IMR-90 (cell line): ENCODE measurements around the gene HBD. TPM values are rescaled to one million over a fixed set of nuclear protein-coding genes. Genes with fewer than 3 reads are reported as not detected.

Experiments used
- ATAC-seq: fragments of 200-7000 bp; cut with Tn5 transposase; 2 replicates; pipeline ENCODE4 v1.9.1; 2020; ENCODE audit warnings: low read depth, mild to moderate bottlenecking, moderate library complexity
- BruUV-seq: library from RNA; stranded (reverse); fragments of 400-500 nt; replicated peaks from 2 replicates; lab custom pipeline; 2021; lab: Mats Ljungman, UMichigan
- CTCF ChIA-PET: fragments of 300-600 bp; formaldehyde crosslinking; extraction: SDS; loops from one replicate; lab custom pipeline; 2021; ENCODE audit warnings: antibody characterized with exemption; lab: Yijun Ruan, JAX
- POLR2A ChIA-PET: fragments of 300-600 bp; sonication (Branson Sonifier 250); formaldehyde crosslinking; loops from one replicate; lab custom pipeline; 2022; ENCODE audit warnings: antibody characterized with exemption; ENCODE audit not compliant: unreplicated experiment; lab: Charles Lee
- DNase-seq: peaks from one replicate; pipeline ENCODE4 v3.0.0; 2013
- H2AFZ ChIP-seq: replicated peaks from 2 replicates; pipeline ENCODE3; 2013; ENCODE audit warnings: low read length, mild to moderate bottlenecking; ENCODE audit not compliant: poor library complexity
- H2AK5ac ChIP-seq: 2 replicates; pipeline ENCODE4 v1.6.1; 2013; ENCODE audit warnings: low read depth, low read length, inconsistent platforms
- H2AK9ac ChIP-seq: replicated peaks from 2 replicates; pipeline ENCODE3; 2013; ENCODE audit warnings: mild to moderate bottlenecking, low read depth, low read length, moderate library complexity; ENCODE audit not compliant: poor library complexity
- H2BK120ac ChIP-seq: 2 replicates; pipeline ENCODE4 v1.6.1; 2013; ENCODE audit warnings: low read depth, low read length, inconsistent platforms
- H2BK15ac ChIP-seq: 3 replicates; pipeline ENCODE4 v1.6.1; 2013; ENCODE audit warnings: low read depth, low read length, inconsistent platforms
- H2BK20ac ChIP-seq: 2 replicates; pipeline ENCODE4 v1.6.1; 2013; ENCODE audit warnings: low read depth, mild to moderate bottlenecking, inconsistent platforms, low read length, moderate library complexity
- H2BK5ac ChIP-seq: 2 replicates; pipeline ENCODE4 v1.6.1; 2013; ENCODE audit warnings: mild to moderate bottlenecking, low read depth, low read length, inconsistent platforms; ENCODE audit not compliant: poor library complexity, severe bottlenecking
- H3K14ac ChIP-seq: replicated peaks from 2 replicates; pipeline ENCODE4 v1.6.1; 2013; ENCODE audit warnings: low read depth, low read length, inconsistent platforms
- H3K18ac ChIP-seq: 2 replicates; pipeline ENCODE4 v1.6.1; 2013; ENCODE audit warnings: low read depth, low read length, control low read depth
- H3K23ac ChIP-seq: 2 replicates; pipeline ENCODE4 v1.6.1; 2013; ENCODE audit warnings: low read depth, low read length, inconsistent platforms
- H3K27ac ChIP-seq: 2 replicates; pipeline ENCODE4 v1.5.1; 2013; ENCODE audit warnings: mild to moderate bottlenecking, control low read depth, low read length; ENCODE audit not compliant: insufficient read depth
- H3K27me3 ChIP-seq: 2 replicates; pipeline ENCODE4 v1.6.1; 2013; ENCODE audit warnings: low read length; ENCODE audit not compliant: control insufficient read depth, insufficient read depth
- H3K36me3 ChIP-seq: 2 replicates; pipeline ENCODE4 v1.6.1; 2013; ENCODE audit warnings: low read length, mixed read lengths; ENCODE audit not compliant: control insufficient read depth, insufficient read depth
- H3K4ac ChIP-seq: 2 replicates; pipeline ENCODE4 v1.6.1; 2013; ENCODE audit warnings: low read depth, low read length, inconsistent platforms
- H3K4me1 ChIP-seq: 2 replicates; pipeline ENCODE4 v1.6.1; 2013; ENCODE audit warnings: low read length, mixed read lengths; ENCODE audit not compliant: control insufficient read depth, insufficient read depth
- H3K4me2 ChIP-seq: 2 replicates; pipeline ENCODE4 v1.6.1; 2013; ENCODE audit warnings: low read depth, mild to moderate bottlenecking, control low read depth, low read length, moderate library complexity
- H3K4me3 ChIP-seq: 2 replicates; pipeline ENCODE4 v1.5.1; 2013; ENCODE audit warnings: low read depth, mild to moderate bottlenecking, control low read depth, low read length, moderate library complexity; ENCODE audit not compliant: insufficient read depth
- H3K56ac ChIP-seq: 2 replicates; pipeline ENCODE4 v1.6.1; 2013; ENCODE audit warnings: low read length, inconsistent platforms; ENCODE audit not compliant: insufficient read depth; ENCODE audit errors: extremely low read depth
- H3K79me1 ChIP-seq, 2 experiments: 2 replicates each; pipeline ENCODE4 v1.6.1; 2013; ENCODE audit warnings: low read length in 2 of 2, inconsistent platforms in 1 of 2, low read depth in 1 of 2
- H3K9ac ChIP-seq: 2 replicates; pipeline ENCODE4 v1.6.1; 2013; ENCODE audit warnings: low read depth, low read length, control low read depth
- H3K9me1 ChIP-seq: 2 replicates; pipeline ENCODE4 v1.6.1; 2013; ENCODE audit warnings: low read length, inconsistent platforms; ENCODE audit not compliant: insufficient read depth
- H3K9me3 ChIP-seq: 2 replicates; pipeline ENCODE4 v1.6.1; 2013; ENCODE audit warnings: low read length; ENCODE audit not compliant: control insufficient read depth, insufficient read depth
- H4K20me1 ChIP-seq: 2 replicates; pipeline ENCODE4 v1.6.1; 2013; ENCODE audit warnings: low read length, inconsistent platforms; ENCODE audit not compliant: insufficient read depth
- H4K5ac ChIP-seq: 2 replicates; pipeline ENCODE4 v1.6.1; 2013; ENCODE audit warnings: mild to moderate bottlenecking, low read depth, low read length, control low read depth
- H4K8ac ChIP-seq, 2 experiments: 2 replicates each; pipeline ENCODE4 v1.6.1; 2013; ENCODE audit warnings: low read depth in 2 of 2, low read length in 2 of 2, control low read depth in 1 of 2, inconsistent platforms in 1 of 2
- H4K91ac ChIP-seq: 2 replicates; pipeline ENCODE4 v1.6.1; 2013; ENCODE audit warnings: low read depth, low read length, inconsistent platforms; ENCODE audit not compliant: insufficient read depth
- BHLHE40 ChIP-seq: fragments of 150-350 bp; IDR thresholded peaks from 2 replicates; pipeline ENCODE4 v1.6.1; 2016; ENCODE audit warnings: mild to moderate bottlenecking, low read depth, low read length
- CEBPB ChIP-seq: IDR thresholded peaks from 2 replicates; pipeline ENCODE4 v1.6.1; 2012; ENCODE audit warnings: low read depth, low read length, improper control_type of control experiment
- CHD1 ChIP-seq: IDR thresholded peaks from 2 replicates; pipeline ENCODE4 v1.6.1; 2012; ENCODE audit warnings: low read depth, low read length, improper control_type of control experiment
- CTCF ChIP-seq: conservative IDR thresholded peaks from 2 replicates; pipeline ENCODE4 v1.5.1; 2012; ENCODE audit warnings: mild to moderate bottlenecking, low read depth, low read length, improper control_type of control experiment
- ELK1 ChIP-seq: fragments of 150-350 bp; IDR thresholded peaks from 2 replicates; pipeline ENCODE4 v1.6.1; 2016; ENCODE audit warnings: low read depth, mild to moderate bottlenecking, low read length, moderate library complexity, borderline replicate concordance
- FOS ChIP-seq: fragments of 150-350 bp; IDR thresholded peaks from 2 replicates; pipeline ENCODE4 v1.6.1; 2016; ENCODE audit warnings: low read depth, low read length
- MAFK ChIP-seq: IDR thresholded peaks from 2 replicates; pipeline ENCODE4 v1.6.1; 2012; ENCODE audit warnings: low read depth, low read length, improper control_type of control experiment
- MAZ ChIP-seq: IDR thresholded peaks from 2 replicates; pipeline ENCODE4 v1.6.1; 2012; ENCODE audit warnings: low read depth, mild to moderate bottlenecking, low read length, improper control_type of control experiment, moderate library complexity, borderline replicate concordance
- MXI1 ChIP-seq: IDR thresholded peaks from 2 replicates; pipeline ENCODE4 v1.6.1; 2012; ENCODE audit warnings: low read depth, mild to moderate bottlenecking, low read length, moderate library complexity, borderline replicate concordance
- POLR2A ChIP-seq: IDR thresholded peaks from 2 replicates; pipeline ENCODE4 v1.6.1; 2012; ENCODE audit warnings: mild to moderate bottlenecking, low read depth, low read length
- RAD21 ChIP-seq: IDR thresholded peaks from 2 replicates; pipeline ENCODE4 v1.6.1; 2012; ENCODE audit warnings: low read length, improper control_type of control experiment
- RCOR1 ChIP-seq: IDR thresholded peaks from 2 replicates; pipeline ENCODE4 v1.6.1; 2012; ENCODE audit warnings: mild to moderate bottlenecking, low read length, improper control_type of control experiment; ENCODE audit not compliant: insufficient replicate concordance
- RFX5 ChIP-seq: IDR thresholded peaks from 2 replicates; pipeline ENCODE4 v1.8.0; 2012; ENCODE audit warnings: low read depth, mild to moderate bottlenecking, low read length, moderate library complexity
- SMC3 ChIP-seq: fragments of 150-350 bp; IDR thresholded peaks from 2 replicates; pipeline ENCODE4 v1.6.1; 2016; ENCODE audit warnings: low read depth, mild to moderate bottlenecking, antibody characterized with exemption, low read length, moderate library complexity
- USF2 ChIP-seq: fragments of 150-350 bp; IDR thresholded peaks from 2 replicates; pipeline ENCODE4 v1.6.1; 2017; ENCODE audit warnings: mild to moderate bottlenecking, antibody characterized with exemption, low read length, low read depth
- WGBS, 2 experiments: methylation state at CpG; one replicate each; pipeline versions ENCODE4 v1.1.5 to v1.1.7; 2013; ENCODE audit warnings: missing lambda C conversion rate in 2 of 2; ENCODE audit not compliant: insufficient read length in 1 of 2; ENCODE audit errors: extremely low coverage in 2 of 2; 5-methylcytosine and 5-hydroxymethylcytosine counted together
- dilution Hi-C: fragments of 300-500 bp; cut with HindIII; formaldehyde crosslinking; loops from one replicate; pipeline ENCODE4 v1.14.3; 2018; ENCODE audit warnings: low sequenced_read_pairs; ENCODE audit not compliant: unreplicated experiment
- in situ Hi-C: fragments of 300-500 bp; cut with MboI; formaldehyde crosslinking; loops from 3 replicates; pipeline ENCODE4 v1.14.3; 2019; ENCODE audit warnings: low sequenced_read_pairs, inconsistent platforms, mixed read lengths
- intact Hi-C: fragments of 100-400 bp; cut with micrococcal nuclease; formaldehyde crosslinking; loops from 2 replicates; pipeline ENCODE4 v1.10.0; 2022
- polyA plus RNA-seq, 3 experiments: library from polyadenylated mRNA; depleted of rRNA; stranded (reverse); fragments of >200 nt; gene quantifications; 2 replicates each; pipeline ENCODE4 v1.2.3, GENCODE V29; 2012; ENCODE audit warnings: low replicate concordance in 1 of 3
- total RNA-seq: library from RNA; depleted of rRNA; stranded (reverse); fragments of >200 nt; gene quantifications from 2 replicates; pipeline ENCODE4 v1.2.3, GENCODE V29; 2012

The HBD gene
- total and polyA plus RNA-seq, 2 of the 4 experiments (the other 2 are of a cell fraction): 6.3 to 12.0 TPM

- ChIA-PET CTCF (no interaction called here), POLR2A (no interaction called here)
- Histone ChIP-seq H3K14ac (no peak overlapping the region), H3K56ac (no peak overlapping the region), H4K5ac (no peak overlapping the region), H4K8ac (no peak overlapping the region), H2BK120ac (peak overlapping the region; percentile 54; the same call in 1 of the 2 replicates), H3K9me1 (no peaks in the 10 kb centered on the region), H3K4ac (no peak overlapping the region), H3K36me3 (no peaks in the 10 kb centered on the region), H2BK5ac (peak overlapping the region; percentile 78), H2AFZ (no peak overlapping the region), H4K20me1 (no peaks in the 10 kb centered on the region), H3K27ac (no peak overlapping the region), H2BK20ac (0 out of 2 replicates have a peak overlapping the region, but pooled peaks have one; percentile 14), H3K4me3 (no peak overlapping the region), H3K18ac (peak overlapping the region; percentile 12; the same call in 1 of the 2 replicates), H3K79me1 (no peaks in the 10 kb centered on the region), H3K4me2 (no peak overlapping the region), H3K9ac (no peak overlapping the region), H3K9me3 (no peaks in the 10 kb centered on the region), H3K27me3 (no peaks in the 10 kb centered on the region), H2AK5ac (no peak overlapping the region), H3K4me1 (no peaks in the 10 kb centered on the region), H2AK9ac (no peak overlapping the region), H2BK15ac (no peak overlapping the region), H4K91ac (peak overlapping the region; percentile 47; the same call in 1 of the 2 replicates), H3K23ac (no peak overlapping the region)
- intact Hi-C loops: no loop called here
- no peak for ATAC-seq
- in situ Hi-C loops: no loop called here
- no TSS peak for BruUV-seq
- TF ChIP-seq FOS: no peak
- TF ChIP-seq CHD1: no peak
- TF ChIP-seq RAD21: no peak
- TF ChIP-seq POLR2A: no peak
- no peak for TF ChIP-seq CTCF
- TF ChIP-seq MAZ: no peak
- TF ChIP-seq BHLHE40: no peak
- TF ChIP-seq RFX5: no peak
- TF ChIP-seq USF2: no peak
- TF ChIP-seq CEBPB: no peak
- TF ChIP-seq ELK1: no peak
- no peak for TF ChIP-seq RCOR1
- TF ChIP-seq SMC3: no peak
- no peak for TF ChIP-seq MAFK
- TF ChIP-seq MXI1: no peak
- WGBS, 2 experiments: no CpG with 5 or more reads among the region's 6 CpGs
- dilution Hi-C loops: no loop called here
- no peak for DNase-seq
These were observed 11.1 kb downstream of the HBD start for GRCh38 chr11:5223146-5223545.
